K562 (cell line): ENCODE data around the gene TTC22. TPM values are rescaled to one million over a fixed set of nuclear protein-coding genes. Genes with fewer than 3 reads are reported as not detected.
A peak's percentile ranks its signal among the peaks of the same experiment; 100 is the strongest.

Experiments used
- CHD2 ChIP-seq: IDR thresholded peaks from 2 replicates; pipeline ENCODE4 v1.6.1; 2011; ENCODE audit warnings: low read depth, low read length
- FIP1L1 ChIP-seq: fragments of 200-400 bp; formaldehyde crosslinking; IDR thresholded peaks from 2 replicates; pipeline ENCODE4 v1.6.1; 2018; ENCODE audit warnings: mild to moderate bottlenecking, low read depth, low read length; ENCODE audit not compliant: poor library complexity, severe bottlenecking
- FOXA1 ChIP-seq: fragments of 450-650 bp; IDR thresholded peaks from 2 replicates; pipeline ENCODE4 v1.6.1; 2016; ENCODE audit warnings: mild to moderate bottlenecking, borderline replicate concordance
- GABPA ChIP-seq: fragments of 200-800 bp; sonication (Bioruptor generic); conservative IDR thresholded peaks from 2 replicates; pipeline ENCODE4 v1.6.1; 2016; ENCODE audit warnings: low read depth, missing genetic modification characterization, missing compliant biosample characterization
- HDAC6 ChIP-seq: IDR thresholded peaks from 2 replicates; pipeline ENCODE4 v1.6.1; 2012; ENCODE audit warnings: low read depth, mild to moderate bottlenecking, control low read depth, inconsistent platforms, low read length, moderate library complexity
- HDGF ChIP-seq: fragments of 450-650 bp; IDR thresholded peaks from 2 replicates; pipeline ENCODE4 v1.6.1; 2016
- NCOA2 ChIP-seq, 2 experiments: fragments of 450-650 bp; IDR thresholded peaks; 2 replicates each; pipeline ENCODE4 v1.6.1; 2018; ENCODE audit warnings: mild to moderate bottlenecking in 2 of 2, moderate library complexity in 1 of 2; ENCODE audit not compliant: partially characterized antibody in 2 of 2
- PRPF4 ChIP-seq: fragments of 200-400 bp; formaldehyde crosslinking; IDR thresholded peaks from one replicate; pipeline ENCODE4 v1.6.1; 2017; ENCODE audit warnings: low read length, low read depth, mild to moderate bottlenecking; ENCODE audit not compliant: insufficient read depth, poor library complexity, severe bottlenecking
- RBM15 ChIP-seq: fragments of 200-400 bp; formaldehyde crosslinking; IDR thresholded peaks from 2 replicates; pipeline ENCODE4 v1.6.1; 2018; ENCODE audit warnings: mild to moderate bottlenecking, low read length, moderate library complexity; ENCODE audit not compliant: insufficient read depth
- TFAM ChIP-seq: fragments of 250-450 bp; sonication (Bioruptor Pico); conservative IDR thresholded peaks from 2 replicates; pipeline ENCODE4 v1.5.0; 2021; ENCODE audit warnings: mild to moderate bottlenecking, moderate library complexity
- ZNF232 ChIP-seq: sonication (generic); formaldehyde crosslinking; IDR thresholded peaks from 2 replicates; pipeline ENCODE4 v1.8.0; 2022; ENCODE audit warnings: mild to moderate bottlenecking, missing genetic modification reagents
- ZNF507 ChIP-seq: conservative IDR thresholded peaks from 2 replicates; pipeline ENCODE4 v1.6.1; 2017; ENCODE audit warnings: missing genetic modification characterization, missing compliant biosample characterization
- ZNF584 ChIP-seq: fragments of 200-800 bp; sonication (Bioruptor generic); IDR thresholded peaks from 2 replicates; pipeline ENCODE4 v1.6.1; 2016; ENCODE audit warnings: low read depth, mild to moderate bottlenecking, missing genetic modification characterization, missing compliant biosample characterization
- ZNF766 ChIP-seq: fragments of 200-800 bp; sonication (Bioruptor generic); conservative IDR thresholded peaks from 2 replicates; pipeline ENCODE4 v1.6.1; 2016; ENCODE audit warnings: missing genetic modification characterization, missing compliant biosample characterization
- ZNF780A ChIP-seq: fragments of 250-450 bp; sonication (Bioruptor Pico); IDR thresholded peaks from 2 replicates; pipeline ENCODE4 v1.5.0; 2021; ENCODE audit warnings: mild to moderate bottlenecking
- ZNF830 ChIP-seq: fragments of 250-450 bp; sonication (Bioruptor Pico); IDR thresholded peaks from 2 replicates; pipeline ENCODE4 v1.5.0; 2021; ENCODE audit warnings: mild to moderate bottlenecking
- polyA plus RNA-seq, 8 experiments: library from polyadenylated mRNA; depleted of rRNA in 4 of 8; stranded (reverse) in 5 of 8; unstranded in 3 of 8; fragments of >200 nt; fragmentation: Nextera tagmentation in 2 of 8; fragmentation: Illumina TruSeq in 1 of 8; extraction: Ambion mirVana in 2 of 8; extraction: Trizol in 1 of 8; gene quantifications; 2 replicates each; pipeline versions ENCODE4 v1.2.1 to v1.2.3, GENCODE V29; 2011 to 2014; ENCODE audit warnings: inconsistent platforms in 1 of 8, missing spikeins in 1 of 8
- total RNA-seq, 7 experiments: library from RNA; depleted of rRNA in 6 of 7; stranded (reverse); fragments of >200 nt in 6 of 7; fragmentation: Illumina TruSeq in 2 of 7; extraction: Trizol in 2 of 7; gene quantifications; 2 replicates each; pipeline versions ENCODE4 v1.2.1 to v1.2.3, GENCODE V29; 2011 to 2021; ENCODE audit warnings: low replicate concordance in 1 of 7
- TF ChIP-seq, protein P1 (sequence below): sonication (generic); formaldehyde crosslinking; IDR thresholded peaks from 2 replicates; pipeline ENCODE4 v1.8.1; 2023; ENCODE audit warnings: mild to moderate bottlenecking, missing genetic modification reagents
- TF ChIP-seq, protein P2 (sequence below): sonication (generic); formaldehyde crosslinking; IDR thresholded peaks from 2 replicates; pipeline ENCODE4 v1.8.0; 2023; ENCODE audit warnings: missing genetic modification reagents, mild to moderate bottlenecking, borderline replicate concordance
- TF ChIP-seq, protein P3 (sequence below): fragments of 450-650 bp; formaldehyde crosslinking; IDR thresholded peaks from 2 replicates; pipeline ENCODE4 v1.4.0; 2020; ENCODE audit warnings: mild to moderate bottlenecking

Gene TTC22
- total and polyA plus RNA-seq, 9 of the 15 experiments (the other 6 are each of a cell fraction or from before 2014, with no cell fraction given): 0.07 TPM; not detected in 8

DNA sequence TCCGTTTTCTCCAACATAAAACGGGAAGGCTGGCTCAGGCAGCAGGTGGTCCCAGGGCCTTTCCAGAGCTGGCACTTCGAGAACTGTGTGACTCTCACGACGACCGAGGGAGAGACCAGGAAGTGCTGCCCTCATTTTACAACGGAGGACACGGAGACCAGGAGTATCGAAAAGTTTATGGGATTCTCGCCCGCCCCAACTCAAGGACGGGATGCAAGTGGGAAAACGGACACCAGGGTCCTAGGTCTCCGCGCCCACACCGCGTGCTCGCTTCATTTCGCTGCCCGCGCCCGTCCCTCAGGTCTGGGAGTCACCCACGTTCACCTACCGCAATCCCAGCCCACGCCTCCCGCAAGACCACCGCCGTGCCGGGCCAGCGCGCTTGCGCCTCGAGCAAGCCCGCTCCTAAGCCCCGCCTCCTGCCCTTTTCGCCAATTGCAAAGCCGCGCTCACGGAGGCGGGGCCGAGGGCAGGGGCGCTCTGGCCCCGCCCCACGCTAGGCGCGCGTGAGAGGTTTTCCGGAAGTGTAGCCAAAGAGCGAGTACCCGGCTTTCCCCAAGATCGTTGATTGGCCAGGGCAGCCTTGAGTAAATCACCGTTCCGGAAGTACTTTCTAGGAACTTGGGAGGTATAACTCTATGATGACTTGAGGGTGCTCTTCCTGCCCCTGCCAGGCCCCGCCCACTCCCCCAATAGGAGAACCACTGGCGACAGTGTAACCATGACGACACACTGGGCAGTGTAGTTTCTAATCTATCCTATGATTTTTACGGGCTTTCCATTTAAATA, 36.8 kb downstream of the TTC22 start, which contains the start of gene PARS2 (continued):
- TF ChIP-seq, protein P1, sequence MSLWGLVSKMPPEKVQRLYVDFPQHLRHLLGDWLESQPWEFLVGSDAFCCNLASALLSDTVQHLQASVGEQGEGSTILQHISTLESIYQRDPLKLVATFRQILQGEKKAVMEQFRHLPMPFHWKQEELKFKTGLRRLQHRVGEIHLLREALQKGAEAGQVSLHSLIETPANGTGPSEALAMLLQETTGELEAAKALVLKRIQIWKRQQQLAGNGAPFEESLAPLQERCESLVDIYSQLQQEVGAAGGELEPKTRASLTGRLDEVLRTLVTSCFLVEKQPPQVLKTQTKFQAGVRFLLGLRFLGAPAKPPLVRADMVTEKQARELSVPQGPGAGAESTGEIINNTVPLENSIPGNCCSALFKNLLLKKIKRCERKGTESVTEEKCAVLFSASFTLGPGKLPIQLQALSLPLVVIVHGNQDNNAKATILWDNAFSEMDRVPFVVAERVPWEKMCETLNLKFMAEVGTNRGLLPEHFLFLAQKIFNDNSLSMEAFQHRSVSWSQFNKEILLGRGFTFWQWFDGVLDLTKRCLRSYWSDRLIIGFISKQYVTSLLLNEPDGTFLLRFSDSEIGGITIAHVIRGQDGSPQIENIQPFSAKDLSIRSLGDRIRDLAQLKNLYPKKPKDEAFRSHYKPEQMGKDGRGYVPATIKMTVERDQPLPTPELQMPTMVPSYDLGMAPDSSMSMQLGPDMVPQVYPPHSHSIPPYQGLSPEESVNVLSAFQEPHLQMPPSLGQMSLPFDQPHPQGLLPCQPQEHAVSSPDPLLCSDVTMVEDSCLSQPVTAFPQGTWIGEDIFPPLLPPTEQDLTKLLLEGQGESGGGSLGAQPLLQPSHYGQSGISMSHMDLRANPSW (CRISPR knock-in tag): no peak
- TF ChIP-seq ZNF830 (CRISPR knock-in tag) (no peak), NCOA2 (IDR thresholded peaks at IDR 0.05; ENCODE audit: partially characterized antibody in 2 of 2) (no peak), RBM15 (no peak), ZNF584 (CRISPR knock-in tag) (no peak), ZNF766 (CRISPR knock-in tag) (no peak), ZNF232 (CRISPR knock-in tag) (0 out of 2 replicates have a peak, but pooled peaks have one; percentile 61), GABPA (tag) (peak; percentile 98), HDGF (no peak), TFAM (no peak), HDAC6 (0 out of 2 replicates have a peak, but pooled peaks have one; percentile 42), FOXA1 (no peak), PRPF4 (no peak), CHD2 (peak; percentile 63), ZNF780A (CRISPR knock-in tag) (no peak), FIP1L1 (no peak), ZNF507 (tag) (no peak)
- TF ChIP-seq, protein P2, sequence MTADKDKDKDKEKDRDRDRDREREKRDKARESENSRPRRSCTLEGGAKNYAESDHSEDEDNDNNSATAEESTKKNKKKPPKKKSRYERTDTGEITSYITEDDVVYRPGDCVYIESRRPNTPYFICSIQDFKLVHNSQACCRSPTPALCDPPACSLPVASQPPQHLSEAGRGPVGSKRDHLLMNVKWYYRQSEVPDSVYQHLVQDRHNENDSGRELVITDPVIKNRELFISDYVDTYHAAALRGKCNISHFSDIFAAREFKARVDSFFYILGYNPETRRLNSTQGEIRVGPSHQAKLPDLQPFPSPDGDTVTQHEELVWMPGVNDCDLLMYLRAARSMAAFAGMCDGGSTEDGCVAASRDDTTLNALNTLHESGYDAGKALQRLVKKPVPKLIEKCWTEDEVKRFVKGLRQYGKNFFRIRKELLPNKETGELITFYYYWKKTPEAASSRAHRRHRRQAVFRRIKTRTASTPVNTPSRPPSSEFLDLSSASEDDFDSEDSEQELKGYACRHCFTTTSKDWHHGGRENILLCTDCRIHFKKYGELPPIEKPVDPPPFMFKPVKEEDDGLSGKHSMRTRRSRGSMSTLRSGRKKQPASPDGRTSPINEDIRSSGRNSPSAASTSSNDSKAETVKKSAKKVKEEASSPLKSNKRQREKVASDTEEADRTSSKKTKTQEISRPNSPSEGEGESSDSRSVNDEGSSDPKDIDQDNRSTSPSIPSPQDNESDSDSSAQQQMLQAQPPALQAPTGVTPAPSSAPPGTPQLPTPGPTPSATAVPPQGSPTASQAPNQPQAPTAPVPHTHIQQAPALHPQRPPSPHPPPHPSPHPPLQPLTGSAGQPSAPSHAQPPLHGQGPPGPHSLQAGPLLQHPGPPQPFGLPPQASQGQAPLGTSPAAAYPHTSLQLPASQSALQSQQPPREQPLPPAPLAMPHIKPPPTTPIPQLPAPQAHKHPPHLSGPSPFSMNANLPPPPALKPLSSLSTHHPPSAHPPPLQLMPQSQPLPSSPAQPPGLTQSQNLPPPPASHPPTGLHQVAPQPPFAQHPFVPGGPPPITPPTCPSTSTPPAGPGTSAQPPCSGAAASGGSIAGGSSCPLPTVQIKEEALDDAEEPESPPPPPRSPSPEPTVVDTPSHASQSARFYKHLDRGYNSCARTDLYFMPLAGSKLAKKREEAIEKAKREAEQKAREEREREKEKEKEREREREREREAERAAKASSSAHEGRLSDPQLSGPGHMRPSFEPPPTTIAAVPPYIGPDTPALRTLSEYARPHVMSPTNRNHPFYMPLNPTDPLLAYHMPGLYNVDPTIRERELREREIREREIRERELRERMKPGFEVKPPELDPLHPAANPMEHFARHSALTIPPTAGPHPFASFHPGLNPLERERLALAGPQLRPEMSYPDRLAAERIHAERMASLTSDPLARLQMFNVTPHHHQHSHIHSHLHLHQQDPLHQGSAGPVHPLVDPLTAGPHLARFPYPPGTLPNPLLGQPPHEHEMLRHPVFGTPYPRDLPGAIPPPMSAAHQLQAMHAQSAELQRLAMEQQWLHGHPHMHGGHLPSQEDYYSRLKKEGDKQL (CRISPR knock-in tag): no peak
- TF ChIP-seq, protein P3, sequence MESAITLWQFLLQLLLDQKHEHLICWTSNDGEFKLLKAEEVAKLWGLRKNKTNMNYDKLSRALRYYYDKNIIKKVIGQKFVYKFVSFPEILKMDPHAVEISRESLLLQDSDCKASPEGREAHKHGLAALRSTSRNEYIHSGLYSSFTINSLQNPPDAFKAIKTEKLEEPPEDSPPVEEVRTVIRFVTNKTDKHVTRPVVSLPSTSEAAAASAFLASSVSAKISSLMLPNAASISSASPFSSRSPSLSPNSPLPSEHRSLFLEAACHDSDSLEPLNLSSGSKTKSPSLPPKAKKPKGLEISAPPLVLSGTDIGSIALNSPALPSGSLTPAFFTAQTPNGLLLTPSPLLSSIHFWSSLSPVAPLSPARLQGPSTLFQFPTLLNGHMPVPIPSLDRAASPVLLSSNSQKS (CRISPR knock-in tag): no peak
